MG63 (cell line): ENCODE data around the gene SPINK9. TPM values are rescaled to one million over a fixed set of nuclear protein-coding genes. Genes with fewer than 3 reads are reported as not detected.

Experiments
- DNase-seq: peaks from one replicate; pipeline ENCODE4 v3.0.0-alpha.2; 2020
- H3K27me3 ChIP-seq: fragments of 250-450 bp; sonication (Bioruptor Pico); 2 replicates; pipeline ENCODE4 v1.5.1; 2020; ENCODE audit warnings: mild to moderate bottlenecking, moderate library complexity
- H3K36me3 ChIP-seq: fragments of 250-450 bp; sonication (Bioruptor Pico); 2 replicates; pipeline ENCODE4 v1.5.1; 2020; ENCODE audit warnings: mild to moderate bottlenecking, moderate library complexity
- H3K4me3 ChIP-seq: fragments of 250-450 bp; sonication (Bioruptor Pico); 2 replicates; pipeline ENCODE4 v1.5.1; 2020; ENCODE audit warnings: mild to moderate bottlenecking, moderate library complexity
- H3K9me3 ChIP-seq: fragments of 250-450 bp; sonication (Bioruptor Pico); 2 replicates; pipeline ENCODE4 v1.5.1; 2020; ENCODE audit warnings: mild to moderate bottlenecking, moderate library complexity
- total RNA-seq: library from RNA; depleted of rRNA; stranded (reverse); fragments of >200 nt; shearing (Covaris generic); gene quantifications from 2 replicates; pipeline ENCODE4 v1.2.3, GENCODE V29; 2014; ENCODE audit warnings: low replicate concordance; rRNA removed

SPINK9 gene
- total RNA-seq, 1 experiment from 2014 or later = not detected

- H3K27me3 ChIP-seq = no peaks in the 10 kb centered on the region
Observed at GRCh38 chr5:148386041-148386440, 50.7 kb downstream of the SPINK9 start.

GRCh38 chr5:148387325-148387724 lies 52.0 kb downstream of the SPINK9 start:
- no peaks in the 10 kb centered on the region for H3K27me3 ChIP-seq
- H3K36me3 ChIP-seq = peaks cover 22% of the 10 kb centered on the region
- no peaks in the 10 kb centered on the region for H3K9me3 ChIP-seq
- H3K4me3 ChIP-seq = no peak overlapping the region
- DNase-seq = no peak

More at GRCh38 chr5:148386041-148386440, 50.7 kb downstream of the SPINK9 start:
- H3K9me3 ChIP-seq = no peaks in the 10 kb centered on the region
- no peak for DNase-seq
- peaks cover 18% of the 10 kb centered on the region for H3K36me3 ChIP-seq
- no peak overlapping the region for H3K4me3 ChIP-seq

- Histone ChIP-seq H3K27me3 (no peaks in the 10 kb centered on the region), H3K4me3 (no peak overlapping the region), H3K9me3 (no peaks in the 10 kb centered on the region), H3K36me3 (peaks cover 27% of the 10 kb centered on the region)
- no peak for DNase-seq
Observed at GRCh38 chr5:148388696-148389095, 53.3 kb downstream of the SPINK9 start.

Other genes with a start within 250 kb of the SPINK9 start
- gene SPINK14, start 167.0 kb upstream of the SPINK9 start, total RNA-seq = not detected in 2 replicates
- gene SPINK6, start 132.5 kb upstream of the SPINK9 start, total RNA-seq = not detected in 2 replicates
- gene MARCOL, start 97.0 kb upstream of the SPINK9 start, total RNA-seq = not detected in 2 replicates
- 0.30 TPM in 1 of 2 replicates, not detected in the other for gene SPINK13, start 66.8 kb upstream of the SPINK9 start, total RNA-seq
- gene SPINK7, start 23.1 kb upstream of the SPINK9 start, total RNA-seq = not detected in 2 replicates
- 29.4 and 52.7 TPM in 2 replicates for gene FBXO38, start 48.4 kb downstream of the SPINK9 start, total RNA-seq